Renal cortex interstitium (tissue), 15 donors: ENCODE data around the gene IGFBP3. TPM values are rescaled to one million over a fixed set of nuclear protein-coding genes. Genes with fewer than 3 reads are reported as not detected.
"Not testable (repeated sequence)": the region's sequence is repeated elsewhere in the genome, so short reads cannot be mapped to it uniquely, and the experiment has no call there.

Experiments
- DNase-seq, 11 donors: peaks; one replicate each; pipeline ENCODE4 v3.0.0-alpha.2; 2013; ENCODE audit warnings: low read depth in 9 of 11, low spot score in 4 of 11; ENCODE audit errors: extremely low read depth in 1 of 11
- long read RNA-seq, 16 experiments: transcript quantifications; one replicate each; lab custom pipeline, GENCODE V29; 2026
- polyA plus RNA-seq, 3 donors: library from polyadenylated mRNA; unstranded; fragments of 120-200 nt; gene quantifications; one replicate each; pipeline ENCODE4 v1.2.1, GENCODE V29; 2013; ENCODE audit not compliant: insufficient read length in 3 of 3

Gene IGFBP3, protein sequence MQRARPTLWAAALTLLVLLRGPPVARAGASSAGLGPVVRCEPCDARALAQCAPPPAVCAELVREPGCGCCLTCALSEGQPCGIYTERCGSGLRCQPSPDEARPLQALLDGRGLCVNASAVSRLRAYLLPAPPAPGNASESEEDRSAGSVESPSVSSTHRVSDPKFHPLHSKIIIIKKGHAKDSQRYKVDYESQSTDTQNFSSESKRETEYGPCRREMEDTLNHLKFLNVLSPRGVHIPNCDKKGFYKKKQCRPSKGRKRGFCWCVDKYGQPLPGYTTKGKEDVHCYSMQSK
- polyA plus RNA-seq = 100 to 1,000 TPM in 1 of 3 donors, 10 to 100 TPM in 2; 71.9 to 130 (median 73.6) TPM
- long read RNA-seq, donor 1, transcript IGFBP3-201 (5 exons, 2,262 nt) = major isoform, 21 of 24 reads
- long read RNA-seq, donor 1, partial matches to known transcripts = 0 of 24 reads
- long read RNA-seq, donor 1, other reads (novel, unspliced or antisense) = 0 of 24 reads
- long read RNA-seq, donor 2, transcript IGFBP3-201 (5 exons, 2,262 nt) = major isoform, 23 of 29 reads
- long read RNA-seq, donor 2, partial matches to known transcripts = 0 of 29 reads
- long read RNA-seq, donor 2, other reads (novel, unspliced or antisense) = 0 of 29 reads
- long read RNA-seq, donor 3, transcript IGFBP3-201 (5 exons, 2,262 nt) = major isoform, 29 of 32 reads
- long read RNA-seq, donor 3, partial matches to known transcripts = 0 of 32 reads
- long read RNA-seq, donor 3, other reads (novel, unspliced or antisense) = 0 of 32 reads
- long read RNA-seq, donor 4, transcript IGFBP3-201 (5 exons, 2,262 nt) = major isoform, 20 of 22 reads
- long read RNA-seq, donor 4, partial matches to known transcripts = 0 of 22 reads
- long read RNA-seq, donor 4, other reads (novel, unspliced or antisense) = 0 of 22 reads
- long read RNA-seq, donor 5 = 0 reads
- long read RNA-seq, donor 6, transcript IGFBP3-201 (5 exons, 2,262 nt) = major isoform, 31 of 36 reads
- long read RNA-seq, donor 6, transcript IGFBP3-208 (2 exons, 574 nt) = minor isoform, 5 of 36 reads
- long read RNA-seq, donor 6, partial matches to known transcripts = 0 of 36 reads
- long read RNA-seq, donor 6, other reads (novel, unspliced or antisense) = 0 of 36 reads
- long read RNA-seq, donor 7, transcript IGFBP3-201 (5 exons, 2,262 nt) = major isoform, 30 of 35 reads
- long read RNA-seq, donor 7, partial matches to known transcripts = 0 of 35 reads
- long read RNA-seq, donor 7, other reads (novel, unspliced or antisense) = 0 of 35 reads
- long read RNA-seq, donor 8 = 0 reads
- long read RNA-seq, donor 9, transcript IGFBP3-208 (2 exons, 574 nt) = minor isoform, 6 of 37 reads
- long read RNA-seq, donor 9, transcript IGFBP3-201 (5 exons, 2,262 nt) = major isoform, 27 of 37 reads
- long read RNA-seq, donor 9, partial matches to known transcripts = 0 of 37 reads
- long read RNA-seq, donor 9, other reads (novel, unspliced or antisense) = 0 of 37 reads
- long read RNA-seq, donor 10, transcript IGFBP3-201 (5 exons, 2,262 nt) = major isoform, 23 of 25 reads
- long read RNA-seq, donor 10, partial matches to known transcripts = 0 of 25 reads
- long read RNA-seq, donor 10, other reads (novel, unspliced or antisense) = 0 of 25 reads
- long read RNA-seq, donor 11, transcript IGFBP3-201 (5 exons, 2,262 nt) = major isoform, 22 of 22 reads
- long read RNA-seq, donor 11, partial matches to known transcripts = 0 of 22 reads
- long read RNA-seq, donor 11, other reads (novel, unspliced or antisense) = 0 of 22 reads
- long read RNA-seq, donor 12, transcript IGFBP3-201 (5 exons, 2,262 nt) = major isoform, 7 of 10 reads
- long read RNA-seq, donor 12, partial matches to known transcripts = 0 of 10 reads
- long read RNA-seq, donor 12, other reads (novel, unspliced or antisense) = 0 of 10 reads
- long read RNA-seq, donor 13 = 0 reads
- long read RNA-seq, donor 14, transcript IGFBP3-201 (5 exons, 2,262 nt) = major isoform, 24 of 25 reads
- long read RNA-seq, donor 14, partial matches to known transcripts = 0 of 25 reads
- long read RNA-seq, donor 14, other reads (novel, unspliced or antisense) = 0 of 25 reads
- long read RNA-seq, donor 15, transcript IGFBP3-201 (5 exons, 2,262 nt) = major isoform, 10 of 11 reads
- long read RNA-seq, donor 15, partial matches to known transcripts = 0 of 11 reads
- long read RNA-seq, donor 15, other reads (novel, unspliced or antisense) = 0 of 11 reads
- long read RNA-seq, donor 16, transcript IGFBP3-208 (2 exons, 574 nt) = minor isoform, 10 of 66 reads
- long read RNA-seq, donor 16, transcript IGFBP3-201 (5 exons, 2,262 nt) = major isoform, 54 of 66 reads
- long read RNA-seq, donor 16, partial matches to known transcripts = 0 of 66 reads
- long read RNA-seq, donor 16, other reads (novel, unspliced or antisense) = 0 of 66 reads

DNA sequence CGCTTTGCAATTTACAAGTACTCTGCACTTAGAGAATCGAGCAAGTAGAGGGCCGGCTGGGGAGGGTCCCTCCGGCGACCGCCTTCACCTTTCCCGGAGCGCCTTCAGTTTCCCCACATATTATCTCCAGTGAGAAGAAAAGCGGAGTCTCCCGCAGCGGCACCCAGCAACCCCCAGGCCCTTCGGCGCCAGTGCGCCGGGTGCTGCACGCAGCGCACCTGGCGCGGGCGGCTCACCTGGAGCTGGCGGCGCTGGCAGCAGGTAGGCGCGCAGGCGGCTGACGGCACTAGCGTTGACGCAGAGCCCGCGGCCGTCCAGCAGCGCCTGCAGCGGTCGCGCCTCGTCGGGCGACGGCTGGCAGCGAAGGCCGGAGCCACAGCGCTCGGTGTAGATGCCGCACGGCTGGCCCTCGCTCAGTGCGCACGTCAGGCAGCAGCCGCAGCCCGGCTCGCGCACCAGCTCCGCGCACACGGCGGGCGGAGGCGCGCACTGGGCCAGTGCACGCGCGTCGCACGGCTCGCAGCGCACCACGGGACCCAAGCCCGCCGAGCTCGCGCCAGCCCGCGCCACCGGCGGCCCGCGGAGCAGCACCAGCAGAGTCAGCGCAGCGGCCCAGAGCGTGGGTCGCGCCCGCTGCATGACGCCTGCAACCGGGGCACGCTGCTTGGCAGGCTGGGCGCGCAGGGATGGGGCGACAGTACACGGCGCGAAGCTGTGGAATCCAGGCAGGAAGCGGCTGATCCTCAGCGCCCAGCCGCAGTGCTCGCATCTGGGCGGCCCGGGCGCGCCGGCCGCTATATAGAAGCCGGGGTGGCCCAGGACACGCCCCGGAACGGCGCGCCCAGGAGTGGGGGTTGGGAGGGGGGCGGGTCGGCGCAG is at the start of gene IGFBP3:
Gene IGFBP3 (minus strand): TSS at position 771 of the 879 bp plus-strand sequence. CDS start 132 bp downstream, at position 639.
- peak in 9 of 11 donors; percentile 29 to 75 (median 53) for DNase-seq

GRCh38 chr7:45970454-45970853 is 49.4 kb upstream of the IGFBP3 start:
- DNase-seq = no peak

DNA sequence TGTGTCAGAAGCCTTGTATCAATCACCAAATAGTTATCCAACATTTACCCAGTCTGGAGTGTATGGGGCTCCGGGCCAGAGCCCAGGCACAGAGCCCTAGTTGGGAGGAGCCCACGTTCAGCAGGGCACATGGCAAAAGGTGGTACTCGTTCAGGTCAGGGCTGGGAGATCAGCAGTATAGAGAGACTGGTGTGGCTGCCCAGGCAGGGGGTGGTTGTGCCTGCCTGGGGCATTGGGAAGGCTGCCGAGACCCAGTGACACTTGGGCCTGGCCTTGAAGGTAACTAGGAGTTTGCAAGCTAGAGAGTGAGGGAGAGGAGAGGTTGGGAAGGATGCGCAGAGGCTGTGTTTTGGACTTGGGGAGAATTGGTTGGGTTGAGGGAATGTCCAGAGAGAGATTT is 48.9 kb upstream of the IGFBP3 start:
- no peak for DNase-seq

GRCh38 chr7:45968856-45969541 is 47.9 kb upstream of the IGFBP3 start:
- DNase-seq = no peak

DNA sequence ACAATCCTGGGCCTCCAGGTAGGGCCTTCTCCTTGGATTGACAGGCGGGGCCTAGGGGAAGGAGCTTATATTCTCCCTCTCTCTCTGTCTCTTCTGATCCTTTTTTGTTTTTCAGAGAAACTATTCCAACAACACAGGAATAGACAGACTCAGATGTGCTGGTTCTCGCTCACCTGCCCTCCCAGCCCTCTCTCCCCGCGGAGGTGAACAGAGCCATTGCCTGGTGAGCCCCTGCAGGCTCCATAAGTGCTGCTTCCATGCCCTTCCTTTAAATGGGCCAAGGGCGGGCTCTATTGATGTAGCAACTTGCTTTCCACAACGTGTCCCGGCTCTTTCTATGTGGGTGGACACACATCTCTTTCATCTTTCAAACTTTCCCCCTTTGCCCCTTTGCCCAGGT is 47.2 kb upstream of the IGFBP3 start:
- no peak for DNase-seq

- no peak for DNase-seq
Observed at GRCh38 chr7:45967591-45968157, 46.6 kb upstream of the IGFBP3 start.

DNA sequence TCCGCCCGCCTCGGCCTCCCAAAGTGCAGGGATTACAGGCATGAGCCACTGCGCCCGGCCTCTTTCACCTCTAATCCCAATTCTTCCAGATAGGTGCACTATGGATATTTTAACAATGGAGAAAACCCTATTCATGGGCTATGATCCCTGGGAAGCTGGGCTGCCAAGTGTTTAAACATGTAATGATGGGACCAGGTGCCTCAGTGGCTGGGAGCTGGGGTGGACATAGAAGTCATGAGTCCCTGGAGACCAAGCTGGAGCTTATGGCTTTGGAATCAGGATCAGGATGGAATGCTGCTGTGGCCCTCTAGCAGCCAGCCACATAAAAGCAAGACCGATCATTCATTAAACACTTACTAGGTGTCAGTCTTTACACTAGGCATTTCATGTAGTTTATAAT is 41.8 kb upstream of the IGFBP3 start:
- no peak for DNase-seq

DNA sequence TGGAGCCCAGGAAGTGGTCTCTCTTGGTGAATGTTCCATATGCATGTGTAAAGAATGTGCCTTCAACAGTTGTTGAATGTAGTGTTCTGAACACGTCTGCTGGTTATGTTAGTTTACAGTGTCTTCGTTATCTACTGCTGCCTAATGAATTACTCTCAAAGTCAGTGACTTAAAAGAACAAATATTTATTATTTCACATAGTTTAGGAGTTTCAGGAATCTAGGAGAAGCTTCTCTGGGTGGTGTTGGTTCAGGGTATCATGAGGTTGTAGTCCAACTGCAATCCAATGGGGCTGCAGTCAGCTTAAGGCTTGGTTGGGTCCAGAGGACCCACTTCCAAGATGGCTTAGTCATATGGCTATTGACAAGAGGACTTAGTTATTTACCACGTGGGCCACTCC is 36.6 kb upstream of the IGFBP3 start:
- DNase-seq = no peak

- no peak for DNase-seq
Observed at GRCh38 chr7:45955286-45955685, 34.2 kb upstream of the IGFBP3 start.

DNA sequence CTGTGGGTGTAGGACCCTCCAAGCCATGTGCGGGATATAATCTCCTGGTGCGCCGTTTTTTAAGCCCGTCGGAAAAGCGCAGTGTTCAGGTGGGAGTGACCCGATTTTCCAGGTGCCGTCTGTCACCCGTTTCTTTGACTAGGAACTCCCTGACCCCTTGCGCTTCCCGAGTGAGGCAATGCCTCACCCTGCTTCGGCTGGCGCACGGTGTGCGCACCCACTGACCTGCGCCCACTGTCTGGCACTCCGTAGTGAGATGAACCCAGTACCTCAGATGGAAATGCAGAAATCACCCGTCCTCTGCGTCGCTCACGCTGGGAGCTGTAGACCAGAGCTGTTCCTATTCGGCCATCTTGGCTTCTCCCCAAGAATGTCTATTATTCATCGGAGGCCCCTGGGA is 32.0 kb upstream of the IGFBP3 start:
- DNase-seq = not testable (repeated sequence)

- no peak for DNase-seq
Observed at GRCh38 chr7:45944058-45944457, 23.0 kb upstream of the IGFBP3 start.

DNA sequence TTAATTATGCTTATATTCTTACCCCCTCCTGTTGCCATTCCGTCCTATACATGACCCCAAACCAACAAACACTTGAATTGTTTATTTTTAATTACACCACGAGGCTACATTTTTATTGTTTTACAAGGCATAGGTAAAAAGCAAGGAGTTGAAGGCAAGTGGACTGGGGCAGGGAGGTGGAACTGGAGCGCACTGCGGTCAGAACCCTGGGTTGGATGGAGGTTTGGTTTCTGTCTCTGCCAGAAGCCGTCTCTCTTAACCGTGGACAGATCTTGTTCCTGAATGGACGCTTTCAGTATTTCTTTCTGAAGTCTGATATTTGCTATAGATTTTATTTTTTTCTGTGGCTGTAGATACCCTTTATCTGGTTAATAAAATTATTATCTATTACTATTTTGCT is 19.9 kb upstream of the IGFBP3 start:
- DNase-seq = no peak

DNA sequence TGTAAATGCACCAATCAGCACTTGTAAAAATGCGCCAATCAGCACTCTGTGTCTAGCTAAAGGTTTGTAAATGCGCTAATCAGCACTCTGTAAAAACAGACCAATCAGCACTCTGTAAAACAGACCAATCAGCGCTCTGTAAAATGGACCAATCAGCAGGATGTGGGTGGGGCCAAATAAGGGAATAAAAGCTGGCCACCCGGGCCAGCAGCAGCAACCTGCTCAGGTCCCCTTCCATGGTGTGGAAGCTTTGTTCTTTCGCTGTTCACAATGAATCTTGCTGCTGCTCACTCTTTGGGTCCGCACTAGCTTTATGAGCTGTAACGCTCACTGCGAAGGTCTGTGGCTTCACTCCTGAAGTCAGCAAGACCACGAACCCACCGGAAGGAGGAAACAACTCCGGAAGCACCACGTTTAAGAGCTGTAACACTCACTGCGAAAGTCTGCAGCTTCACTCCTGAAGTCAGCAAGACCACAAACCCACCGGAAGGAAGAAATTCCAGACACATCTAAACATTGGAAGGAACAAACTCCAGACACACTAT is 19.2 kb upstream of the IGFBP3 start:
- DNase-seq = not testable (repeated sequence)

- DNase-seq = no peak
Observed at GRCh38 chr7:45939574-45939973, 18.5 kb upstream of the IGFBP3 start.
